Measurements from ENCODE around the gene CCDC186.
"Not testable (repeated sequence)": the region's sequence is repeated elsewhere in the genome, so short reads cannot be mapped to it uniquely, and the experiment has no call there.

The CCDC186 gene

DNA sequence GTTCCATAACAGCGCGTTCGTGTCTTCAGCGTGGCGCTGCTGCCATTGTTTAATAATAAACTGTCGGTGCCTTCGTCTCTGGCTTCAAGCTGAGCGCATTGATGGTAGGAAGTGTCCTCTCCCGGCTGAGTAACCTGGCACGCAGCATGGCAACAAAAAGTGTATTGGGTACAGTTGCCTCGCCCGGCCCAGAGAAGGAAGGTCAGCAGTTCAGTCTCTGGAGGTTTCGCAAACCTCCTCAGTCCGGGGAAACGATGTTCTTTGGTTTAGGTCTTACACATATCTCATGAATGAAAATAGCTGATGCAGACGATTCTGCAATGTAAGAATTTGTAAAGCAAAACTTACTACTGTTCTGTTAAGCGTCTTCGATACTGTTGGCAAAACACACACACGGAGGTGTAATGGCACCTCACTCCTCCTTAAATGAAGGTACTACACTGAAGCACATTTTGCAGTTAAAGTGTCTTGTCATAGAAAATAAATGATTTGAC is 739 bp upstream of the CCDC186 start:
- no peak for DNase-seq (ENCODE audit: low read depth in 1 of 2, low spot score in 1 of 2)

DNA sequence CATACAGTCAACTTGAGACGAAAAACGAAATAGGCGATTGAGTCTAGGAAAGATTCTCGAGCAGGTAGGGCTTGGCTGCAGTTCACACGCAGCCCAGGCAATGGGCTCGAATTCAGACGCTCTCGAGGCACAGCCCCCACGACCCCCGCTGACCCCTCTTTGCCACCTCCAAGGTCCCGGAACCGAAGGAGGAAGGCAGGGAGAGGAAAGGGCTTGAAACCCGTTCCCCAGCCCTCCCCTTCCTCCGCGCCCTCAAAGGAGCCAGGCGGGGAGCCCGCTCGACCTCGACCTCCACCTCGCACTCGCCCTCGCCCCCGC is 441 bp downstream of the CCDC186 start:
- DNase-seq (ENCODE audit: low read depth in 1 of 2, low spot score in 1 of 2): no peak

DNA sequence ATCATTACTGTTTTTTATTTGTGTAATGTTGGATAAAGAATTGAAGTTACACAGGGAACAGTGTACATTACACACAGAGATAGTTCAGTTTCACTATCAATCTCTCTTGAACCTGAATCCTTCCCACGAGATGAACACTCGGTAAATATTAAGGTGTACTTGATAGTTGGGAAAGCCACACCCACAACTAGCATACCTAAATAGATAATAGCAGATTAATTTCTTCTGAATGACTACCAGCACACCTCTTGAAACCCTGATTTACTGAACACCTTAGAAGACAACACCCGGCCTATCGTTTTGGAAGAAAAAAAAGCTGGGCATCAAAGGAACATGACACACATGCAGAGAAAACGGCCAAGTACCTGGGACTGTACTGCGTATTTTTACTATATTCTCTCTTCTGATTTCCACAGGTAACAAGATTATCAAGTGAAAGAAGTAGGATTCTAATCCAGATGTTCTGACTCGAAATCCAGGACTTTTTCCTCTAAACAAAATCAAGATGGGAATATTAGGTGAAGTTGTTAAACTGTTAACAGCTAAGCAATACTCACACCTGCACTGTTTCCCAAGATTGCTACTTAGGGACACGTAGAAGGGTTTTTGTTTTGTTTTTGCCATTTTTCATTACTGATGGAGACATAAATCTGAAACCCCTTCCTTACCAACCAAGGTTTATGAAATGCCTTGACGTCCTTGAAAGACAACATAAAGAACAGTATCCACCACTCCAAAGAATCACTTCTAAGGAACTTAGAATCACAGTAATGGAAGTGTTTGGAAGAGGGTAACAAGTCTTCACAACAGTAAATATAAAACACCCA is 1.0 kb downstream of the CCDC186 start:
- no peak for DNase-seq (ENCODE audit: low read depth in 1 of 2, low spot score in 1 of 2)

DNA sequence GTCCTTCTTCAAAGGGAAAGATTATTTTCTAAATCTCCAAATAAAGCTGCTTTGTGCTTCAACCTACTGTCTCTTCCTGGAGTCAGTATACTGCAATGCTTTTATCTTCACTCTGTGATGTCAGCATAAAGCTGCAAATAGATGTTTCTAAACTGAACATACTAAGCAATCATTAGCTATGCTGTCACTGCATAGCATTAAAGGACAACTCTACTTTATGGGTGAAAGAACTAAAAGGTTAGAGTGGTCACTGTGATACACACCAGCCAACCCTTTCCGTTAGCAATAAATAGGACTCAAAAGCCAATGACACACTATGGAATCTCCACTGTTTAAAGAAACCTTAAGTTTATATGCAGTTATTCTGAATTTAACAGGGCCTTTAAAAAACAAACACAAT is 1.8 kb downstream of the CCDC186 start:
- DNase-seq (ENCODE audit: low read depth in 1 of 2, low spot score in 1 of 2): no peak

DNA sequence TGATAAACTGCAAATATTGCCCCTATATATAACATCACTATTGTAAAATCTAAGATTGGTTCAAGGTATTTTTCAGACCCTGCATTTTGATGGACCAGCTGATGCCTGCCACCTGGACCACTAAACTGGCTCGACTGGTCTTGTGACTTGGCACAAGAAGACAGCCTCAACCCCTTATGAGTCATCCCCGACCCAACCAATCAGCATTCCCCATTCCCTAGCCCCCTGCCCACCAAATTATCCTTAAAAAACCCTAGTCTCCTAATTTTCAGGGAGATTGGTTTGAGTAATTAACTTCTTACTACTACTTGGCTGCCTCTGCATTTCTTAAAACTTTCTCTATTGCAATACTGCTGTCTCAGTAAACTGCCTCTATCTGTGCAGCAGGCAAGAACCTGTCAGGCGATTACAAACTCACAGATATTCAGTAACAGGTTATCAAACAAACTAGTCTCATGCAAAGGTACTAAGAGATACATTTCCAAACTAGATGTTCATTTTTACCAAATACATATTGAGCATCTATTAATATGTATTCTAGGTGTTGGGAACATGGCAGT is 5.5 kb downstream of the CCDC186 start:
- DNase-seq (ENCODE audit: low read depth in 1 of 2, low spot score in 1 of 2): no peak

DNA sequence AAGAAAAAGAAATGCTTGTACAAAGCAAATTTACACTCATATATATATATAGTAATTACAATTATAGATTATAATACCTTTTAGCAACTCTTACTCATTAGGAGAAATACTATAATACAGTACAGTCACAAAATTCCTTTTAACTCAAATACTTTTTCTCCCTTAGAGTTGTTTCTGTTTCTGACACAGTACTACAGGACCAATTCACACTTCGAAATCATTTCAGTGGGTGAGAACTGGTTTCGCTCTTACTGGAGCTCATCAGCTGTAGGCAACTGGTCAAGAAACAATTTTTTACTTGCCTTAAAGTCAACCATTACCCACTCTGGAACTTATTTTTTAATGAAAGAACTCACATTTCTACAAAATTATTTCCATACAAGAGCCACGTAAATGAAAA is 6.0 kb downstream of the CCDC186 start:
- DNase-seq (ENCODE audit: low read depth in 1 of 2, low spot score in 1 of 2): no peak

DNA sequence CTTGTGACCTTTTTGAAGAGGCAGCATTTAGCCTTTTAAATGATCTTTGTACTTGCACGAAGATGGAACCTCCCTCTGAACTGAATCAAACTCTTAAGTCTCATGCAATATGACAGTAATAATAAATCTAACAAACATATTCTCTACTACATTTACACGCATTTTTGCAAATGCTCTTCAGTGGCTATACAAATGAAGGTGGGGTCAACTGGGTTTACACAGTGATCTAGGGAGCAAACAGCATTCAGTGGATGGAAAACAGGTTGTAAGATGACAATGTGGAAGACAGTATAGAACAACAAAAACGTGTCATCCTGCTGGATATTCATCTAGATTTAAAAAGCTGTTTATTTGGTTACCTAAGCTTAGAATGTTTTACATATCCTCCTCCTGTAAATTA is 7.5 kb downstream of the CCDC186 start:
- DNase-seq (ENCODE audit: low read depth in 1 of 2, low spot score in 1 of 2): no peak

DNA sequence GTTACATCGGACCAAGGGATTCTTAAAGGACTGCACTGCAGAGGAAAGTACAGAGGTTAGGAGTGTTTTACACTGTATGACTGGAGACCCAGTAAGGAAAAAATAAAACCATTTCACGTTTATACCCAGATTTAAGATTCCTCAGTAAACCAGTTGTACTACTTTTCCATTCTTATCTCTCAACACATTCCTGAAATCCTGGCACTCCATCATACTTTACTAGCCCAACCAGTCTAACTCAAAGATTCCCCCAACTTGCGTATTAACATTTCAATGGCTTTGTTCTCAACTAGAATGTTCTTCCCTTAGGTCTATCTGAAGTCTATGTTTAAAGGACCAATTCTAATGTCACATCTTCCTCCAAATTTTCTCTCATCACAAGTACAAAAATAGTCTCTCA is 8.0 kb downstream of the CCDC186 start:
- DNase-seq (ENCODE audit: low read depth in 1 of 2, low spot score in 1 of 2): no peak

DNA sequence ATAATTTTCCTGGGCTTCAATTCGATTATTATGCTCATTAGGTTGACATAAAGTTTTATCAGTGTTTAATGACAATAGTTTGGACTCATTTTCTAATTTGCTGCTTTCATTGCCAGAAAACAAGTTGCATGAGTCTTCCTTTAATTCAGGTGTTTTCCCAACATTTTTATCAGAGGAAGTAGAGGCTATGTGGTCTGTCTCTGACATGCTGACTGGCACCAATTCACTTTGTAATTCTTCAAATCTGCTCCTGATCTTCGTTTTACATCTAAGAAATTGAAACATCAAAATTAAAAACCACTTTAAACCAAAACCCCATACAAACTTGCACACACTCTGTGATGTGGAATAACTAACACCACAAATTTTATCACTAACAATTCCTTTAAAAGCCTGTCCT is 10.9 kb downstream of the CCDC186 start:
- DNase-seq (ENCODE audit: low read depth in 1 of 2, low spot score in 1 of 2): no peak

DNA sequence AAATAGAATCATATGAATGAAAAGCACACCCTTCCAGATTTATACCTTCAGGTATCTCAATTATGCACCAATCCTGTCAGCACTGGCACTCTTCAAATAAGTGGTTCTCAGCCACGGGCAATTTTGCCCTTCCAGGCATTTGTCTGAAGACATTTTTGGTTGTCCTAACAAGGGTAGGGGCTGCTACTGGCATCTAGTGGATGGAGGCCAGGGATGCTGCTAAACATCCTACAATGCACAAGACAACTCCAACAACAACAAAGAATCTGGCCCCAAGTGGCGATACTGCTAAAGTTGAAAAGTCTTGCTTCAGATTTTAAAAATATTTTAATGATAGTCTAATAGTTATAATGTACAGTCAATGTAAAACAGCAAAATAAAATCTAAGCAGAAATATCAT is 16.1 kb downstream of the CCDC186 start:
- no peak for DNase-seq (ENCODE audit: low read depth in 1 of 2, low spot score in 1 of 2)

DNA sequence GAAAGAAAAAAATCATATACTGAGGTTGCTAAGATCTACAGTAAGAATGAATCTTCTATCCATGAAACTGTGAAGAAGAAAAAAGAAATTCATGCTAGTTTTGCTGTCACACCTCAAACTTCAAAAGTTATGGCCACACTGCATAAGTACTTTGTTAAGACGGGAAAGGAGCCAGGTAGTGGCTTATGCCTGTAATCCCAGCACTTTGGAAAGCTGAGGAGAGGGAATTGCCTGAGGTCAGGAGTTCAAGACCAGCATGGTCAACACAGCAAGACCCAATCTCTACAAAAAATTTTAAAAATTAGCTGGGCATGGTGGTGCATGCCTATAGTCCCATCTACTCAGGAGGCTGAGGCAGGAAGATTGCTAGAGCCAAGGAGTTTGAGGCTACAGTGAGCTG is 22.1 kb downstream of the CCDC186 start:
- DNase-seq (ENCODE audit: low read depth in 1 of 2, low spot score in 1 of 2): no peak

DNA sequence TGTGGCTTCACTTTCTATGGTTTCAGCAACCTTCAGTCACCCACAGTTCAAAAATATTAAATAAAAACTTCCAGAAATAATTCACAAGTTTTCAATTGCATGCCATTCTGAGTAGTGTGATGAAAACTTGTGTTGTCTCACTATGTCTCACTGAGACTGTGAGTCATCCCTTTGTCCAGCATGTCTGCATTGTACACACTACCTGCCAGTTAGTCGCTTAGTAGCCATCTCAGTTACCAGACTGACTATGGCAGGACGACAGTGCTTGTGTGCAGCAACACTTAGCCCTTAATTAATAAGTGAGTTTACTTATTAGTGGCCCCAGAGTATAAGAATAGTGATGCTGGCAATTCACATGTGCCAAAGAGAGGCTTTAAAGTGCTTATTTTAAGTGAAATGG is 22.5 kb downstream of the CCDC186 start:
- no peak for DNase-seq (ENCODE audit: low read depth in 1 of 2, low spot score in 1 of 2)

DNA sequence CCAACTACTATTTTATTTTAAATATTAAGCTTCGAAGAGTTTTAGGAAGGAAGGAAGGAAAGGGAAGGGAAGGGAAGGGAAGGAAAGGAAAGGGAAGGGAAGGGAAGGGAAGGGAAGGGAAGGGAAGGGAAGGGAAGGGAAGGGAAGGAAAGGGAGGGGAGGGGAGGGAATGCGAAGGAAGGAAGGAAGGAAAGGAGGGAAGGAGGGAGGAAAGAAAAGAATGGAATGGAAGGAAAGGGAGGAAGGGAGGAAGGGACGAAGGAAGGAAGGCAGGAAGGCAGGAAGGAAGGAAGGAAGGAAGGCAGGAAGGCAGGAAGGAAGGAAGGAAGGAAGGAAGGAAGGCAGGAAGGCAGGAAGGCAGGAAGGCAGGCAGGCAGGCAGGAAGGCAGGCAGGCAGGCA is 24.5 kb downstream of the CCDC186 start:
- DNase-seq (ENCODE audit: low read depth in 1 of 2, low spot score in 1 of 2): not testable (repeated sequence)

DNA sequence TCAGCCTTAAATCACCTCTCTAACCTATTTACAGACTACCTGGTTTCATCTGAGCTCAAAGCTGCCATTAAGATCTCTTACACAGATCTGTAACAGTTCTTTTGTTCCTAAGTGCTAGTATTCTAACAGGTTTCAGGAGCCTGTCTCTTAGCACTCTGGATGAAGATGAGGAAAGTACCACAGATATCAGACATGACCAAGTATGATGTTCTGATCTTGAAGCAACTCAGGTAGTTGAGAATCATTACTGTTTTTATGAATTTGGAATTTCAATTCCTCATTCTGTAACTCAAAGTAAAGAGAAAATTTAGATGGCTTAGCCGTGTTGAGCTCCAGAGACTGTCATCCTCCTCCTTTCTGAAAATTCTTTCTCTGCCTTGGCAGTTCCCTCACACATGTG is 30.8 kb downstream of the CCDC186 start:
- DNase-seq (ENCODE audit: low read depth in 1 of 2, low spot score in 1 of 2): no peak

DNA sequence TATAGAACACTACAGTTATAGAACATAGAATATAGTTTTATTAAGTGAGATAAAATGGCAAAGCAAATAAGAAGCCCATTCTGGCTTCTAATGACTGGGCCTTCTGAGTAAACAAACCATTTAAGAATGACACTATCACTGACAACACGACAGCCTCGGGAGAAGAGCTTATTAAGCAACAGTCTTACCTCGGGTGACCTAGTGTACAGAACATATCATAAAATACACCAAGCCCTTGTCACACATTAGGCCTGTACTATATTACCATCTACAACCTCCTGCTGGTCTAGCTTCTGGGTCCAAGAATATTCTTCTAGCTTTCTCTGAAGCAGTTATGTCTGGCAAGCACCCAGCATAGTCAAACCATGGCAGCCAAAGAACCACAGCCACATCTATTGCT is 32.0 kb downstream of the CCDC186 start:
- DNase-seq (ENCODE audit: low read depth in 1 of 2, low spot score in 1 of 2): no peak

DNA sequence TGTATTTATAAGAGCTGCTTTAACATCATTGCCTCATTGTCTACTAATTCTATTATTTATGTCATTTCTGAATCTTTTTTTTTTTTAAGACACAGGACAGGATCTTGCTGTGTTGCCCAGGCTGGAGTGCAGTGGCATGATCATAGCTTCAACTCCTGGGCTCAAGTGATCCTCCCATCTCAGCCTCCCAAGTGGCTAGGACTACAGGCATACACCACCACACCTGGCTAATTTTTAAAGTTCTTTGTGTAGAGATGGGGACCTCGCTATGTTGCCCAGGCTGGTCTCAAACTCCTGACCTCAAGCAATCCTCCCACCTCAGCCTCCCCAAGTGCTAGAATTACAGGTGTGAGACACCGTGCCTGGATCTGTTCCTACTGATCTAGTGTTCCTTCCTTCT is 33.2 kb downstream of the CCDC186 start:
- not testable (repeated sequence) for DNase-seq (ENCODE audit: low read depth in 1 of 2, low spot score in 1 of 2)

DNA sequence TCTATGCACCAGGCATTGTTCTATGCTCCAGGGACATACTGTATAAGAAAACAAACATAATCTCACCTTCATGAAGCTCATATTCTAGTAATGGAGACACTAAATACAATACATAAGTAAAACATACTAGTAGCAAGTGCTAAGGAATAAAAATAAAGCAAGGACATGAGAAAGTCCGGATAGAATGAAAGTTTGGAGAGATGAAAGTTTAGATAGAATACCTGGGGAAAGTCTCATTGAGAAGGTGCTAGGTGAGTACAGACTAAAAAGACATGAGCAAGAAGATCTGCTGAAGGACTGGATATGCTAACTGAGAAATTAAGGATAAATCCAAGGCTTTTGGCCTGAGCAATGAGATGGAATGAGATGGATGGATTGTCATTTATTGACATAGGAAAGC is 34.0 kb downstream of the CCDC186 start:
- DNase-seq (ENCODE audit: low read depth in 1 of 2, low spot score in 1 of 2): no peak

DNA sequence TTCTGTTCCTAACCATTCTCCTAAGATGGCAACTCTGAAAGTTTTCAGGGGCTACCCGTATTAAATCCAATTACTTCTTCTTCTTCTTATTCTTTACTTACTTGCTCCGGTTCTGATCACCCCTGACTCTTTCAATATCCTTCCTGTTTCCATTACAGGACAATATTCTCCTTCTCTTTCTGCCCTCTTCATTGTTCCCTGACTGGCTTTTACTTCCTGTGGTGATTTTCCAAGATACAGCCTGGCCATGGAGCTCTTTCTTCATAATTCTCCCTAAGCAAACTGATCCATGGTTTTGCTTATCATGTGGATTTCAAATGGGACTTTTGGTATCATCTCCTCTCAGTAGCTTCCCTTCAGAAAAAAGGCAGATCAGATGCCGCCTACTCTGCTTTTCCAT is 35.4 kb downstream of the CCDC186 start:
- DNase-seq (ENCODE audit: low read depth in 1 of 2, low spot score in 1 of 2): no peak

DNA sequence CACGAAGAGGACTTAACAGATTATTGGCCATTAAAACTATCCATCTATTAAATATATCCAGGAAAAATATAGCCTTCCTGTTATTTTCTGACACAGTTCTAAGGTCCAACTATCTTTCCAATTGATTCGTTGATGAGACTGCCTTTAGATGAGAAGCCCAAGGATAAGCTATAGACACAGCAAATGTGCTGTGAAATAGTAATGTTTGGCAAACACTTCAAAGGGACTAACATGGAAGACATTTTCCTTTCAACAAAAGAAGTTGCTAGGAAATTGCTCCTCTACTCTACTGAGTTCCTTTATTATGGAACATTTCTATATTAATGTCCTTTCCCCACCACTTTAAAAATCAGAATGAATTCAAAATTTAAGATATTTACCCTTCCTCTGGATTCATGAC is 38.5 kb downstream of the CCDC186 start:
- DNase-seq (ENCODE audit: low read depth in 1 of 2, low spot score in 1 of 2): no peak

DNA sequence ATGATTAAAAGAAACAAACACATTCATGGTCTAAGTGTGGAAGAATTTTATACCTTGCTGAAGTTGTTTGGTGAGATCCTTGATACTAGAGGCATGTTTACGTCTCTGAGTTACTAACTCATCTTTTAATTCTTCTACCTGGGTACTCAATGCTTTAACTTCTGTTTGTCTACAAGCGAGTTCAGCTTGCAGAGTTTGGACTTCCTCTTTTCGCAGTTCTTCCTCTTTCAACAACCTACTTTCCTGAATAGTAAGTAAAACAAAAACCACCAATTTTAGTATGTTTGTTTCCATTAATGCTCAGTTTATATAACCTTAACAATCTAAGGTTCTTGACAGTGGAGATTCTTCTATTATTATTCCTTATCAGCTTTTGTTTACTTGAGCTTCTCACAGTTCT is 42.9 kb downstream of the CCDC186 start:
- DNase-seq (ENCODE audit: low read depth in 1 of 2, low spot score in 1 of 2): no peak

DNA sequence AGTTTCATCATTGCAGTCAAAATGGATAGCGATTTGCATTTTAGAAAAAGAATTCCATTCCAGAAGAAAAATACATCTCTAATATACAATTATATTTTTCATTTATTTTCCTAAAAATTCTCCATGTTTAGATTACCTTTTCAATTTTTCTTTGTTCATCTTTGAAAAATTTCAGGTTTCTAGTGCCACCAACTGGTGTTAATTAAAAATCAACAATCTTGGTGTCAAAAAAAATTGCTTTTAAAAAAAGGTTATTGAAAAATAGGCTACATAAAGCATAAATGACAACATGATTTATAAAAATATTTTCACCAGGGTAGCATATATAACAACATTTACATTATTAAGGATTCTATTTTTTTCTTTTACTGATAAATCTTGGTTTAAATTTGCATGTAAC is 53.0 kb downstream of the CCDC186 start:
- DNase-seq (ENCODE audit: low read depth in 1 of 2, low spot score in 1 of 2): no peak

DNA sequence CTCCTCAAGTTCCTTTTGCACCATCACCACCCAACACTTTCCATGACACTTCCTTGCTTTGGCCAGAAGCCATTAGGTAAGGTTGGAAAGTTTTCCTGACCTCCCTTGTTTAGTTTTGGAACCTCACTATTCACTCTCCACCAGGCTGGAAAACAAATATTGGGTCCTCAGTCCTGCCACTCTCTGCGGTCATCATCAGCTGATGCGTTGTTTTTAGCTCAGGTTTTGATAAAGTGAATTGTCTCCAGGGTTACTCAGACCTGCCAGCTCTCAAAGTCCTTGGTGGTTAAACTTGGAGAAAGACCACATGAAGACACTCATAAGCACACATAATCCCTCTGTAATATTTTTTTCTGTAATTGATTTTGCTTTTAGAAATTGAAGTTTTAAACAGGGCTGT is 55.5 kb downstream of the CCDC186 start:
- DNase-seq (ENCODE audit: low read depth in 1 of 2, low spot score in 1 of 2): no peak

DNA sequence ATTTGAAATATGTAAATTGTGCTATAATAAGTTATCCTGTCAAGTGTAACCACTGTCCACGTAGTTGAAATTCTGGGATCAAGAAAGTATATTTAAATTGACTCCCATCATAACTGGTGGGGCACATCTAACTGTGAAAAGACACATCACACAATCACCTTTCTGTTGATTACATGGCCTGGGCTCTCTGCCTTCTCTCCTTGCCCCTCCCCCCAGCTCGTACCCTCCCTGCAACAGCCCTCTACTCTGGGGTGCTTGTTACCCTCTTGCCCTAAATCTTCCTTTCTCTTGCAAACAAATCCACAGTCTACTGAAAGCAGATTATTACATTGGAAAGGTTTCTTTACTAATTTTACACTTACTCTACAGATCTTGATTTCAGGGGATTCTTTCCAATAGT is 56.3 kb downstream of the CCDC186 start:
- no peak for DNase-seq (ENCODE audit: low read depth in 1 of 2, low spot score in 1 of 2)
